ENCODE data around the gene PRRC2B. TPM values are rescaled to one million over a fixed set of nuclear protein-coding genes. Genes with fewer than 3 reads are reported as not detected.
A peak's percentile ranks its signal among the peaks of the same experiment; 100 is the strongest.

The PRRC2B gene
- total and polyA plus RNA-seq, 10 donors = 23.3 to 235 (median 180) TPM

DNA sequence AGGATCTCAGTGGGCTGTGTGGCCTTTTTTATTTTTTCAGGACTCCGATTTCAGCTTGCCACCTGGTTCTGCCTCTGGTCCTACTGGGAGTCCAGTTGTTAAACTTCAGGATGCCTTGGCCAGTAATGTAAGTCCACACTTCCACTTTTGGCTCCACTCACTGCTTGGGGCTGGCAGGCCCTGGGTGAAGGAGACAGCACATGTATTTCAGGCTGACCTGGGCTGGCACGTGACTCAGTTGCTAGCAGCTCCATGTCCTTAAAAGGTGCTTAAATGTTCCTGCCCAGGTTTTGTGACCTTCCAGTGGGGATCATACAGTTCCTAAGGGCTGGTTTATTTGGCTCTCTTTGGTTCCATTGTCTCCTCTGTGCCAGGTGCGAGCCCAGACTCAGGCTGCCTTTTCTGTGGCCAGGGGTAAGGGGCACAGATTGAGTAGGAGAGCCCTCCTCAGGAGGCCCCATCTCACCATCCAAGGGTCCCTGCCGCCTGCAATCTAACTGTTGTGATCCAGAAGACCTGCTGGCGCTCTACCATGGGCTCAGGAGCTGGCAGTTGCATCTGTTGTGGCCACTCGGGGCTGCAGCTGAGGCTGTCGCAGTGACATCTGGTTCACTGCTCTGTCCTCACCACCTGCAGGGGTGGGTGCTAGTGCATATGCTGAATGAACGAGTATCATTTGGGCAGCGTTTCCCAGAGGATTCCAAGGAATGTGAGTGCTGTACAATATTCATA, 89.6 kb downstream of the PRRC2B start:
- H3K4me1 ChIP-seq = no peaks in the 10 kb centered on the region
- H3K27me3 ChIP-seq (replicated peaks in 1 of 7) = no peaks in the 10 kb centered on the region
- 90 to 95% (median 91%) methylated on average over 5 to 9 of the region's 9 CpGs for WGBS, 5 donors
- H3K36me3 ChIP-seq = peaks cover 3 to 100% (median 97%) of the 10 kb centered on the region in 6 donors
- peak; percentile 39 for DNase-seq
- no peak for TF ChIP-seq POLR2AphosphoS5 (IDR thresholded peaks at IDR 0.05)
- TF ChIP-seq, protein P1, sequence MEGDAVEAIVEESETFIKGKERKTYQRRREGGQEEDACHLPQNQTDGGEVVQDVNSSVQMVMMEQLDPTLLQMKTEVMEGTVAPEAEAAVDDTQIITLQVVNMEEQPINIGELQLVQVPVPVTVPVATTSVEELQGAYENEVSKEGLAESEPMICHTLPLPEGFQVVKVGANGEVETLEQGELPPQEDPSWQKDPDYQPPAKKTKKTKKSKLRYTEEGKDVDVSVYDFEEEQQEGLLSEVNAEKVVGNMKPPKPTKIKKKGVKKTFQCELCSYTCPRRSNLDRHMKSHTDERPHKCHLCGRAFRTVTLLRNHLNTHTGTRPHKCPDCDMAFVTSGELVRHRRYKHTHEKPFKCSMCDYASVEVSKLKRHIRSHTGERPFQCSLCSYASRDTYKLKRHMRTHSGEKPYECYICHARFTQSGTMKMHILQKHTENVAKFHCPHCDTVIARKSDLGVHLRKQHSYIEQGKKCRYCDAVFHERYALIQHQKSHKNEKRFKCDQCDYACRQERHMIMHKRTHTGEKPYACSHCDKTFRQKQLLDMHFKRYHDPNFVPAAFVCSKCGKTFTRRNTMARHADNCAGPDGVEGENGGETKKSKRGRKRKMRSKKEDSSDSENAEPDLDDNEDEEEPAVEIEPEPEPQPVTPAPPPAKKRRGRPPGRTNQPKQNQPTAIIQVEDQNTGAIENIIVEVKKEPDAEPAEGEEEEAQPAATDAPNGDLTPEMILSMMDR (IDR thresholded peaks at IDR 0.05 in 8 of 11, conservative IDR thresholded peaks at IDR 0.05 in 3 of 11) = no peak
- TF ChIP-seq POLR2A (IDR thresholded peaks at IDR 0.05) = no peak
- intact Hi-C loops (cut with DNase I; ENCODE audit: low total_unique reads) = loop anchor here (10.0 kb wide), 1 partner anchor 119 kb away; no protein-coding TSS in a partner anchor
- no peaks in the 10 kb centered on the region for H3K9me3 ChIP-seq
- no peak overlapping the region for H3K27ac ChIP-seq
- no peak overlapping the region for H3K4me3 ChIP-seq

DNA sequence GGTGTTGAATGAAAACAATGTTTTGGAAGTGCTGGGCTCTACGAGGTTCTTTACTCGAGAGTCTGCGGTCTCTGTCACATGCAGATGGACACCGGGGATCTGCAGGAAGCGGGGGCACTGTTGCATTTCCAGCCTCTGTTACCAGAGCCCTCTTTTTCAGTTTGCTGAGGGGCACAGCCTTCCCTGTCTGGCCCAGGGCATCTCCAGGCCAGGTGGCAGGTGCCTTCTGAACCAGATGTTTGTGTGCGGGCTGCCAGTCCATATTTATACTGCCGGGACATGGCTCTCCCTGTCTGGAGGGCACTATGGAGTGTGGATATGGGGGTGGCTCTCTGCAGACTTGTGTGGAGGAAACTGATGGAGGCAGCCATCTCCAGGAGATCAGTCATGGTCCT, 90.2 kb downstream of the PRRC2B start:
- WGBS, 5 donors = 96 to 100% (median 97%) methylated on average over 7 of the region's 7 CpGs

DNA sequence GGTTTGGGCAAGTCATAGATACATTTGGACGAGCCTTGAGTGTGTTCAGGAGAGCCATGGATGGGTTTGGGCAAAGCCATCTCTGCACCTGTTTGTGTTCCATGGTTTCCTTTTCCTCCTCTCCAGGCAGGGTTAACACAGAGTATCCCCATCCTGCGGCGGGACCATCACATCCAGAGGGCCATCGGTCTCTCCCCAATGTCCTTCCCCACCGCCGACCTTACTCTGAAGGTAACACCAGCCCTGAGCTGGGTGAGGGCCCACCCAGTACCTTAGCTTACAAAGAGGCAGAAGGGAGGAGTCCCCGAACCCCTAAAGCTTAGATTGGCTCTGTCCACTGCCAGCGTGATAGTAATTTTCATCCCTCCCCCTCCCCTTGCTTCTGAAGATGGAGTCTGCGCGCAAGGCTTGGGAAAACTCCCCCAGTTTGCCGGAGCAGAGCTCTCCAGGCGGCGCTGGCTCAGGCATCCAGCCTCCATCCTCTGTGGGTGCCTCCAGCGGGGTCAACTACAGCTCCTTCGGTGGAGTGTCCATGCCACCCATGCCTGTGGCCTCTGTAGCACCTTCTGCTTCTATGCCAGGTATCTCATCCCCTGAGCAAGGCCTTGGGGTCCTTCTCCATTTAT, 90.8 kb downstream of the PRRC2B start:
- H3K9me3 ChIP-seq = no peaks in the 10 kb centered on the region
- H3K4me1 ChIP-seq = no peaks in the 10 kb centered on the region
- H3K4me3 ChIP-seq = no peak overlapping the region
- peaks cover 3 to 100% (median 97%) of the 10 kb centered on the region in 6 donors for H3K36me3 ChIP-seq
- intact Hi-C loops (cut with DNase I; ENCODE audit: low total_unique reads) = loop anchor here (10.0 kb wide), 1 partner anchor 120 kb away; no protein-coding TSS in a partner anchor
- H3K27ac ChIP-seq = no peak overlapping the region
- TF ChIP-seq POLR2AphosphoS5 (IDR thresholded peaks at IDR 0.05) = no peak
- TF ChIP-seq, protein P1 (IDR thresholded peaks at IDR 0.05 in 8 of 11, conservative IDR thresholded peaks at IDR 0.05 in 3 of 11) = no peak
- no peak for TF ChIP-seq POLR2A (IDR thresholded peaks at IDR 0.05)
- DNase-seq = peak; percentile 40
- no peaks in the 10 kb centered on the region for H3K27me3 ChIP-seq (replicated peaks in 1 of 7)
- 94 to 97% (median 96%) methylated on average over 14 to 15 of the region's 15 CpGs for WGBS, 5 donors

More for the DNA sequence above, 90.2 kb downstream of the PRRC2B start:
- Histone ChIP-seq H3K4me1 (no peaks in the 10 kb centered on the region), H3K27ac (no peak overlapping the region), H3K36me3 (peaks cover 3 to 100% (median 97%) of the 10 kb centered on the region in 6 donors), H3K9me3 (no peaks in the 10 kb centered on the region), H3K27me3 (replicated peaks in 1 of 7) (no peaks in the 10 kb centered on the region), H3K4me3 (no peak overlapping the region)
- DNase-seq = peak; percentile 17
- TF ChIP-seq POLR2AphosphoS5 (IDR thresholded peaks at IDR 0.05) (no peak), POLR2A (IDR thresholded peaks at IDR 0.05) (no peak)
- TF ChIP-seq, protein P1 (IDR thresholded peaks at IDR 0.05 in 8 of 11, conservative IDR thresholded peaks at IDR 0.05 in 3 of 11) = no peak
- intact Hi-C loops (cut with DNase I; ENCODE audit: low total_unique reads) = loop anchor here (10.0 kb wide), 1 partner anchor 119 kb away; no protein-coding TSS in a partner anchor

DNA sequence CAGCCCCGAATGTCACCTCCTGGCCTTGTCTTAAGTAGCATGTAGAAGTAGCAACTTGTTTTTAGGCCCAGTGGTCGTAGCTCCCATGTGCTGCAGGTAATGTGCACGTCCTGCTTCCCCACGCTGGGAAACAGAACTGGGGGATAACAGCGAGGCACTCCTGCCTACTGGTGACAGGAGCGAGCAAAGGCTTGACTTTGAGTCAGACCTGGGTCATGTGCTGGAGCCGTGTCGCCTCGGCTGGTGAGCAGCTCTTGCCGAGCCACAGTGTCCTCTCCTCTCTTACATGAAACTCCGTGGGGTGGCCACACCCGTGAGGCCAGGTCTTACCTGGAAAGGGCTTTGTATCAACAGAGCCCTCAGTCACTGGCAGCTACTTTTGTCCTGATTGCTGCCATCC, 91.3 kb downstream of the PRRC2B start:
- TF ChIP-seq POLR2AphosphoS5 (IDR thresholded peaks at IDR 0.05) (no peak), POLR2A (IDR thresholded peaks at IDR 0.05) (no peak)
- TF ChIP-seq, protein P1 (IDR thresholded peaks at IDR 0.05 in 8 of 11, conservative IDR thresholded peaks at IDR 0.05 in 3 of 11) = no peak
- Histone ChIP-seq H3K36me3 (peaks cover 3 to 100% (median 97%) of the 10 kb centered on the region in 6 donors), H3K9me3 (no peaks in the 10 kb centered on the region), H3K4me1 (no peaks in the 10 kb centered on the region), H3K27me3 (replicated peaks in 1 of 7) (no peaks in the 10 kb centered on the region), H3K27ac (no peak overlapping the region), H3K4me3 (no peak overlapping the region)
- intact Hi-C loops (cut with DNase I; ENCODE audit: low total_unique reads) = loop anchor here (10.0 kb wide), 1 partner anchor 120 kb away; no protein-coding TSS in a partner anchor
- WGBS, 5 donors = 89 to 96% (median 93%) methylated on average over 12 of the region's 12 CpGs
- no peak for DNase-seq

Measured in spleen (tissue), 11 donors.